Measurements from ENCODE around the gene SFMBT2.

Gene SFMBT2

GRCh38 chr10:7297094-7297493, 113.7 kb downstream of the SFMBT2 start:
- Histone ChIP-seq H3K9me3 (ENCODE audit: insufficient read depth, low read depth, low read length) (peaks cover 2% of the 10 kb centered on the region), H3K4me3 (ENCODE audit: low read depth, low read length) (no peak overlapping the region), H2BK120ac (ENCODE audit: insufficient read depth, low read length, poor library complexity) (no peak overlapping the region), H4K91ac (ENCODE audit: low read depth, low read length) (no peak overlapping the region), H3K4me1 (ENCODE audit: control insufficient read depth in 1 of 2, insufficient read depth in 2 of 2, low read length in 2 of 2) (peaks cover 9 to 11% of the 10 kb centered on the region in 2 experiments), H4K8ac (ENCODE audit: low read depth, low read length) (no peak overlapping the region), H4K12ac (ENCODE audit: low read depth, low read length) (no peak overlapping the region), H2AFZ (ENCODE audit: insufficient read depth, low read length, poor library complexity) (no peak overlapping the region), H3K4ac (ENCODE audit: low read depth, low read length) (no peak overlapping the region), H2BK5ac (ENCODE audit: low read depth, low read length, poor library complexity) (no peak overlapping the region), H3K79me1 (ENCODE audit: low read length) (no peaks in the 10 kb centered on the region), H3K4me2 (ENCODE audit: low read length) (no peak overlapping the region), H2BK12ac (ENCODE audit: low read length) (no peak overlapping the region), H3K23ac (ENCODE audit: low read length) (no peak overlapping the region), H3K36me3 (ENCODE audit: control insufficient read depth in 1 of 2, insufficient read depth in 2 of 2, low read length in 2 of 2) (no peaks in the 10 kb centered on the region), H3K9ac (ENCODE audit: low read length) (no peak overlapping the region), H3K27ac (ENCODE audit: low read depth, low read length) (no peak overlapping the region), H3K79me2 (ENCODE audit: control insufficient read depth, insufficient read depth, low read length, poor library complexity) (peaks cover 1% of the 10 kb centered on the region), H3K14ac (ENCODE audit: low read length) (no peak overlapping the region), H3K18ac (ENCODE audit: low read length) (no peak overlapping the region), H3K27me3 (ENCODE audit: insufficient read depth, low read length) (no peaks in the 10 kb centered on the region), H2AK5ac (ENCODE audit: low read length) (no peak overlapping the region)
- WGBS (ENCODE audit: extremely low coverage, insufficient coverage, insufficient read length), result no CpG with 5 or more reads among the region's 1 CpG
- DNase-seq, result no peak

- peaks cover 1% of the 10 kb centered on the region for H3K79me2 ChIP-seq (ENCODE audit: control insufficient read depth, insufficient read depth, low read length, poor library complexity)
- H3K27me3 ChIP-seq (ENCODE audit: insufficient read depth, low read length), result no peaks in the 10 kb centered on the region
- no peak overlapping the region for H2BK12ac ChIP-seq (ENCODE audit: low read length)
- no peak overlapping the region for H3K14ac ChIP-seq (ENCODE audit: low read length)
- no CpG with 5 or more reads among the region's 7 CpGs for WGBS (ENCODE audit: extremely low coverage, insufficient coverage, insufficient read length)
- no peak for DNase-seq
- H2AFZ ChIP-seq (ENCODE audit: insufficient read depth, low read length, poor library complexity), result no peak overlapping the region
- H3K4ac ChIP-seq (ENCODE audit: low read depth, low read length), result no peak overlapping the region
- no peak overlapping the region for H4K8ac ChIP-seq (ENCODE audit: low read depth, low read length)
- no peaks in the 10 kb centered on the region for H3K36me3 ChIP-seq (ENCODE audit: control insufficient read depth in 1 of 2, insufficient read depth in 2 of 2, low read length in 2 of 2)
- peaks cover 7% of the 10 kb centered on the region in 2 experiments for H3K4me1 ChIP-seq (ENCODE audit: control insufficient read depth in 1 of 2, insufficient read depth in 2 of 2, low read length in 2 of 2)
- no peak overlapping the region for H3K27ac ChIP-seq (ENCODE audit: low read depth, low read length)
- H3K9ac ChIP-seq (ENCODE audit: low read length), result no peak overlapping the region
- H2AK5ac ChIP-seq (ENCODE audit: low read length), result no peak overlapping the region
- H3K79me1 ChIP-seq (ENCODE audit: low read length), result no peaks in the 10 kb centered on the region
- H2BK120ac ChIP-seq (ENCODE audit: insufficient read depth, low read length, poor library complexity), result no peak overlapping the region
- no peak overlapping the region for H3K4me2 ChIP-seq (ENCODE audit: low read length)
- no peak overlapping the region for H2BK5ac ChIP-seq (ENCODE audit: low read depth, low read length, poor library complexity)
- H4K91ac ChIP-seq (ENCODE audit: low read depth, low read length), result no peak overlapping the region
- peaks cover 2% of the 10 kb centered on the region for H3K9me3 ChIP-seq (ENCODE audit: insufficient read depth, low read depth, low read length)
- no peak overlapping the region for H4K12ac ChIP-seq (ENCODE audit: low read depth, low read length)
- no peak overlapping the region for H3K23ac ChIP-seq (ENCODE audit: low read length)
- H3K18ac ChIP-seq (ENCODE audit: low read length), result no peak overlapping the region
- no peak overlapping the region for H3K4me3 ChIP-seq (ENCODE audit: low read depth, low read length)
Measured at GRCh38 chr10:7296648-7297047, 114.2 kb downstream of the SFMBT2 start.

- Histone ChIP-seq H3K14ac (ENCODE audit: low read length) (no peak overlapping the region), H3K4me3 (ENCODE audit: low read depth, low read length) (no peak overlapping the region), H2BK120ac (ENCODE audit: insufficient read depth, low read length, poor library complexity) (no peak overlapping the region), H3K79me2 (ENCODE audit: control insufficient read depth, insufficient read depth, low read length, poor library complexity) (peaks cover 1% of the 10 kb centered on the region), H3K18ac (ENCODE audit: low read length) (no peak overlapping the region), H3K36me3 (ENCODE audit: control insufficient read depth in 1 of 2, insufficient read depth in 2 of 2, low read length in 2 of 2) (no peaks in the 10 kb centered on the region), H3K4me2 (ENCODE audit: low read length) (no peak overlapping the region), H2AFZ (ENCODE audit: insufficient read depth, low read length, poor library complexity) (no peak overlapping the region), H2BK5ac (ENCODE audit: low read depth, low read length, poor library complexity) (no peak overlapping the region), H3K79me1 (ENCODE audit: low read length) (no peaks in the 10 kb centered on the region), H3K23ac (ENCODE audit: low read length) (no peak overlapping the region), H4K91ac (ENCODE audit: low read depth, low read length) (no peak overlapping the region), H4K8ac (ENCODE audit: low read depth, low read length) (no peak overlapping the region), H3K27ac (ENCODE audit: low read depth, low read length) (no peak overlapping the region), H3K4me1 (ENCODE audit: control insufficient read depth in 1 of 2, insufficient read depth in 2 of 2, low read length in 2 of 2) (peaks cover 2 to 3% of the 10 kb centered on the region in 2 experiments), H2AK5ac (ENCODE audit: low read length) (no peak overlapping the region), H3K4ac (ENCODE audit: low read depth, low read length) (no peak overlapping the region), H3K9ac (ENCODE audit: low read length) (no peak overlapping the region), H4K12ac (ENCODE audit: low read depth, low read length) (no peak overlapping the region), H3K9me3 (ENCODE audit: insufficient read depth, low read depth, low read length) (peaks cover 2% of the 10 kb centered on the region), H2BK12ac (ENCODE audit: low read length) (no peak overlapping the region), H3K27me3 (ENCODE audit: insufficient read depth, low read length) (no peaks in the 10 kb centered on the region)
- DNase-seq, result no peak
Measured at GRCh38 chr10:7296076-7296475, 114.8 kb downstream of the SFMBT2 start.

- Histone ChIP-seq H3K23ac (ENCODE audit: low read length) (no peak overlapping the region), H2BK120ac (ENCODE audit: insufficient read depth, low read length, poor library complexity) (no peak overlapping the region), H4K91ac (ENCODE audit: low read depth, low read length) (no peak overlapping the region), H2BK5ac (ENCODE audit: low read depth, low read length, poor library complexity) (no peak overlapping the region), H2AK5ac (ENCODE audit: low read length) (no peak overlapping the region), H3K27ac (ENCODE audit: low read depth, low read length) (no peak overlapping the region), H3K14ac (ENCODE audit: low read length) (no peak overlapping the region), H3K36me3 (ENCODE audit: control insufficient read depth in 1 of 2, insufficient read depth in 2 of 2, low read length in 2 of 2) (no peaks in the 10 kb centered on the region), H3K9me3 (ENCODE audit: insufficient read depth, low read depth, low read length) (peaks cover 2% of the 10 kb centered on the region), H3K4ac (ENCODE audit: low read depth, low read length) (no peak overlapping the region), H3K18ac (ENCODE audit: low read length) (no peak overlapping the region), H3K4me1 (ENCODE audit: control insufficient read depth in 1 of 2, insufficient read depth in 2 of 2, low read length in 2 of 2) (no peaks in the 10 kb centered on the region), H3K79me2 (ENCODE audit: control insufficient read depth, insufficient read depth, low read length, poor library complexity) (peaks cover 1% of the 10 kb centered on the region), H3K4me2 (ENCODE audit: low read length) (no peak overlapping the region), H4K8ac (ENCODE audit: low read depth, low read length) (no peak overlapping the region), H3K79me1 (ENCODE audit: low read length) (no peaks in the 10 kb centered on the region), H2BK12ac (ENCODE audit: low read length) (no peak overlapping the region), H3K9ac (ENCODE audit: low read length) (no peak overlapping the region), H4K12ac (ENCODE audit: low read depth, low read length) (no peak overlapping the region), H2AFZ (ENCODE audit: insufficient read depth, low read length, poor library complexity) (no peak overlapping the region), H3K27me3 (ENCODE audit: insufficient read depth, low read length) (no peaks in the 10 kb centered on the region), H3K4me3 (ENCODE audit: low read depth, low read length) (no peak overlapping the region)
- no peak for DNase-seq
- no CpG with 5 or more reads among the region's 3 CpGs for WGBS (ENCODE audit: extremely low coverage, insufficient coverage, insufficient read length)
Measured at GRCh38 chr10:7293378-7293920, 117.4 kb downstream of the SFMBT2 start.

All from trophoblast cell (in vitro differentiated cells and primary cell).